ENCODE data around the gene ARHGAP44.

DNA sequence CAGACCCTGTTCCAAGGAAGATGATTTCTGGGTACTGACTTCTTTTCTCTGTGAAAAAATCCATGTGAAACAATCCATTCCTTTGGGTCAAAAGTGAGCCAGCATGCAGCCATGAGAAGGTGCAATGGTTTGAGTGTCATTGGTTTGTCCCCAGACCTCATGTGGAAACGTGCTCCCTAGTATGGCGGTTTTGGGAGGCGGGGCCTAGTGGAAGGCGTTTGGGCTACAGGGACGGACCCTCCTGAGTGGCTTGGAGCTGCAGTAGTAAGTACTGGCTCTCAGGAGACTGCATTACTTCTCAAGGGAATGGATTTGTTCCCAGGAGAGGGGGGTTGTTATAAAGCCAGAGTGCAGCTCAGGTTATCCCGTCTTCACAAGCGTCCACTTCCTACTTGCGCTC lies 209.2 kb downstream of the ARHGAP44 start:
- TF ChIP-seq EZH2 (IDR thresholded peaks at IDR 0.05; ENCODE audit: borderline replicate concordance, insufficient read depth, low read length, poor library complexity, severe bottlenecking) (no peak), TAF1 (IDR thresholded peaks at IDR 0.05; ENCODE audit: low read depth) (no peak), MXI1 (conservative IDR thresholded peaks at IDR 0.05; ENCODE audit: poor library complexity, severe bottlenecking) (no peak), RAD21 (conservative IDR thresholded peaks at IDR 0.05) (no peak), POLR2AphosphoS5 (IDR thresholded peaks at IDR 0.05) (no peak), SMC3 (conservative IDR thresholded peaks at IDR 0.05; ENCODE audit: poor library complexity) (no peak)
- TF ChIP-seq, protein P1, sequence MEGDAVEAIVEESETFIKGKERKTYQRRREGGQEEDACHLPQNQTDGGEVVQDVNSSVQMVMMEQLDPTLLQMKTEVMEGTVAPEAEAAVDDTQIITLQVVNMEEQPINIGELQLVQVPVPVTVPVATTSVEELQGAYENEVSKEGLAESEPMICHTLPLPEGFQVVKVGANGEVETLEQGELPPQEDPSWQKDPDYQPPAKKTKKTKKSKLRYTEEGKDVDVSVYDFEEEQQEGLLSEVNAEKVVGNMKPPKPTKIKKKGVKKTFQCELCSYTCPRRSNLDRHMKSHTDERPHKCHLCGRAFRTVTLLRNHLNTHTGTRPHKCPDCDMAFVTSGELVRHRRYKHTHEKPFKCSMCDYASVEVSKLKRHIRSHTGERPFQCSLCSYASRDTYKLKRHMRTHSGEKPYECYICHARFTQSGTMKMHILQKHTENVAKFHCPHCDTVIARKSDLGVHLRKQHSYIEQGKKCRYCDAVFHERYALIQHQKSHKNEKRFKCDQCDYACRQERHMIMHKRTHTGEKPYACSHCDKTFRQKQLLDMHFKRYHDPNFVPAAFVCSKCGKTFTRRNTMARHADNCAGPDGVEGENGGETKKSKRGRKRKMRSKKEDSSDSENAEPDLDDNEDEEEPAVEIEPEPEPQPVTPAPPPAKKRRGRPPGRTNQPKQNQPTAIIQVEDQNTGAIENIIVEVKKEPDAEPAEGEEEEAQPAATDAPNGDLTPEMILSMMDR (IDR thresholded peaks at IDR 0.05; ENCODE audit: poor library complexity, severe bottlenecking): no peak
- TF ChIP-seq, protein P2, sequence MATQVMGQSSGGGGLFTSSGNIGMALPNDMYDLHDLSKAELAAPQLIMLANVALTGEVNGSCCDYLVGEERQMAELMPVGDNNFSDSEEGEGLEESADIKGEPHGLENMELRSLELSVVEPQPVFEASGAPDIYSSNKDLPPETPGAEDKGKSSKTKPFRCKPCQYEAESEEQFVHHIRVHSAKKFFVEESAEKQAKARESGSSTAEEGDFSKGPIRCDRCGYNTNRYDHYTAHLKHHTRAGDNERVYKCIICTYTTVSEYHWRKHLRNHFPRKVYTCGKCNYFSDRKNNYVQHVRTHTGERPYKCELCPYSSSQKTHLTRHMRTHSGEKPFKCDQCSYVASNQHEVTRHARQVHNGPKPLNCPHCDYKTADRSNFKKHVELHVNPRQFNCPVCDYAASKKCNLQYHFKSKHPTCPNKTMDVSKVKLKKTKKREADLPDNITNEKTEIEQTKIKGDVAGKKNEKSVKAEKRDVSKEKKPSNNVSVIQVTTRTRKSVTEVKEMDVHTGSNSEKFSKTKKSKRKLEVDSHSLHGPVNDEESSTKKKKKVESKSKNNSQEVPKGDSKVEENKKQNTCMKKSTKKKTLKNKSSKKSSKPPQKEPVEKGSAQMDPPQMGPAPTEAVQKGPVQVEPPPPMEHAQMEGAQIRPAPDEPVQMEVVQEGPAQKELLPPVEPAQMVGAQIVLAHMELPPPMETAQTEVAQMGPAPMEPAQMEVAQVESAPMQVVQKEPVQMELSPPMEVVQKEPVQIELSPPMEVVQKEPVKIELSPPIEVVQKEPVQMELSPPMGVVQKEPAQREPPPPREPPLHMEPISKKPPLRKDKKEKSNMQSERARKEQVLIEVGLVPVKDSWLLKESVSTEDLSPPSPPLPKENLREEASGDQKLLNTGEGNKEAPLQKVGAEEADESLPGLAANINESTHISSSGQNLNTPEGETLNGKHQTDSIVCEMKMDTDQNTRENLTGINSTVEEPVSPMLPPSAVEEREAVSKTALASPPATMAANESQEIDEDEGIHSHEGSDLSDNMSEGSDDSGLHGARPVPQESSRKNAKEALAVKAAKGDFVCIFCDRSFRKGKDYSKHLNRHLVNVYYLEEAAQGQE (IDR thresholded peaks at IDR 0.05; ENCODE audit: borderline replicate concordance): no peak
